Gastrocnemius medialis (tissue), 4 donors: Measurements from ENCODE around the gene IFNA1.

Source experiments
- POLR2A ChIP-seq, 2 donors: fragments of 450-650 bp; IDR thresholded peaks; one replicate each; pipeline ENCODE4 v1.6.1; 2017; ENCODE audit warnings: antibody characterized with exemption in 2 of 2, mild to moderate bottlenecking in 2 of 2, moderate library complexity in 2 of 2
- TF ChIP-seq, protein P1 (sequence below), 5 experiments: fragments of 450-650 bp in 3 of 5; fragments of 200-600 bp in 2 of 5; sonication (generic) in 2 of 5; IDR thresholded peaks in 4 of 5; conservative IDR thresholded peaks in 1 of 5; 1 replicate in 4 of 5; 2 replicates in 1 of 5; pipeline ENCODE4 v1.5.1; 2016 to 2019; ENCODE audit warnings: antibody characterized with exemption in 5 of 5, mild to moderate bottlenecking in 3 of 5, moderate library complexity in 3 of 5

DNA sequence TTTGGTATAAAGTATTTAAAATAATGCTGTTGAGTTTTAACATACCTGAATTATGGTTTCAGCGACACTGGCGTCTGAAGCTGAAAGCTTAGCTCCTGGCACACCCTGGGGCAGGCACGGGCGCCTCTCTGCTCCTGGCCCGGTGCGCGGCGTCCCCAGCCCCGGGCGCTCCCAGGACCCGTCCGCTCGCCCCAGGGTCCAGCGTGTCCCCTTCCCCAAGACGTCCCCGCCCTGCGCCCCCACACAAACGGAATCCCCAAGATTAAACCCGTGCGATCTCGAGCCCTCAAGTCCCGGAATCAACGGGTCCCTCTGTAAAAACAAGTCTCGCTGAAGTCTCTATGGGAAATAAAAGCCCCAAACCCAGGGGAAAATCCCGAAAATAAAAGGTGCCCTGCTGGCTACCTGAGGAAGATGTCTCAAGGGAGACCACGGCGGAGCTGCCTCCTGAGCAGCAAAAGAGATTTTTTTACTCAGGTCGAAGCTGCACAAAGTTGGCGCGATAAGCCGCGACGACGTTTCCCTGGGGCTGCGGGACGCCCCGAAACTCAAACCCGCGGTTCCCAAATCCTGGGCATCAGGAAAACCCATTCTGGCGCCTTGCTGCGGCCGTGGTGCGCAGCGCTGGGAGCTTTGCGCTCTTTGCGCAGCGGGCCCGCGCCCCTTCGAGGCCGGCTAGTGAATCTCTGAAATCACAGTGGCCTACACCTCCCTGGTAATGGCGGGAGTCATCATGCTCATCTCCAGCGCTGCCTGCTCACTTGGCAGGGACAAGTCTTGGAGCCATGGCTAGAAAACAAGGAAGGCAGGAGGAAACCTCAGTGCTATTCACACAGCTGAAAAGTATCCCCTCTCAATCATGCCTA, 37.6 kb upstream of the IFNA1 start:
- TF ChIP-seq POLR2A (IDR thresholded peaks at IDR 0.05): no peak
- TF ChIP-seq, protein P1, sequence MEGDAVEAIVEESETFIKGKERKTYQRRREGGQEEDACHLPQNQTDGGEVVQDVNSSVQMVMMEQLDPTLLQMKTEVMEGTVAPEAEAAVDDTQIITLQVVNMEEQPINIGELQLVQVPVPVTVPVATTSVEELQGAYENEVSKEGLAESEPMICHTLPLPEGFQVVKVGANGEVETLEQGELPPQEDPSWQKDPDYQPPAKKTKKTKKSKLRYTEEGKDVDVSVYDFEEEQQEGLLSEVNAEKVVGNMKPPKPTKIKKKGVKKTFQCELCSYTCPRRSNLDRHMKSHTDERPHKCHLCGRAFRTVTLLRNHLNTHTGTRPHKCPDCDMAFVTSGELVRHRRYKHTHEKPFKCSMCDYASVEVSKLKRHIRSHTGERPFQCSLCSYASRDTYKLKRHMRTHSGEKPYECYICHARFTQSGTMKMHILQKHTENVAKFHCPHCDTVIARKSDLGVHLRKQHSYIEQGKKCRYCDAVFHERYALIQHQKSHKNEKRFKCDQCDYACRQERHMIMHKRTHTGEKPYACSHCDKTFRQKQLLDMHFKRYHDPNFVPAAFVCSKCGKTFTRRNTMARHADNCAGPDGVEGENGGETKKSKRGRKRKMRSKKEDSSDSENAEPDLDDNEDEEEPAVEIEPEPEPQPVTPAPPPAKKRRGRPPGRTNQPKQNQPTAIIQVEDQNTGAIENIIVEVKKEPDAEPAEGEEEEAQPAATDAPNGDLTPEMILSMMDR (IDR thresholded peaks at IDR 0.05 in 4 of 5, conservative IDR thresholded peaks at IDR 0.05 in 1 of 5): no peak
